Hematopoietic multipotent progenitor cell treated with erythropoietin and hydrocortisone succinate and interleukin-3 and kit ligand, for 8 days (in vitro differentiated cells): ENCODE data around the gene DDX50.
A peak's percentile ranks its signal among the peaks of the same experiment; 100 is the strongest.

Source experiments
- DNase-seq: peaks from one replicate; pipeline ENCODE4 v3.0.0-alpha.2; 2015

Gene DDX50

GRCh38 chr10:68988530-68989316 lies 87.6 kb downstream of the DDX50 start, which contains the start of gene KIFBP:
TSS of gene KIFBP (plus strand) at chr10:68988803. CDS start at chr10:68988833, 30 bp downstream.
- peak; percentile 98 for DNase-seq

- peak; percentile 30 for DNase-seq
These were observed 88.3 kb downstream of the DDX50 start for GRCh38 chr10:68989317-68989990.

- no peak for DNase-seq
These were observed 91.7 kb downstream of the DDX50 start for GRCh38 chr10:68992636-68993440.
